ENCODE measurements around the gene CATSPERZ.
A peak's percentile ranks its signal among the peaks of the same experiment; 100 is the strongest.

Gene CATSPERZ

GRCh38 chr11:64317961-64318765 lies 18.0 kb downstream of the CATSPERZ start, which contains the start of gene PRDX5:
Gene PRDX5 (plus strand): TSS chr11:64318121. CDS start chr11:64318216, 95 bp downstream.
- peak within 1 kb of the TSS; percentile 90 for H3K4ac ChIP-seq (ENCODE audit: low read depth, low read length)
- peak within 1 kb of the TSS; percentile 93 for H3K4me2 ChIP-seq (ENCODE audit: low read length)
- no peaks in the 10 kb centered on the region for H3K27me3 ChIP-seq (ENCODE audit: insufficient read depth, low read length)
- WGBS (ENCODE audit: extremely low coverage, insufficient coverage, insufficient read length): no CpG with 5 or more reads among the region's 61 CpGs
- H2BK12ac ChIP-seq (ENCODE audit: low read length): peak within 1 kb of the TSS; percentile 29
- H2AK5ac ChIP-seq (ENCODE audit: low read length): peak within 1 kb of the TSS; percentile 91
- peaks cover 16% of the 10 kb centered on the region for H3K79me1 ChIP-seq (ENCODE audit: low read length)
- H3K36me3 ChIP-seq (ENCODE audit: control insufficient read depth in 1 of 2, insufficient read depth in 2 of 2, low read length in 2 of 2): peaks cover 54 to 59% of the 10 kb centered on the region in 2 experiments
- H3K79me2 ChIP-seq (ENCODE audit: control insufficient read depth, insufficient read depth, low read length, poor library complexity): peaks cover 9% of the 10 kb centered on the region
- H2AFZ ChIP-seq (ENCODE audit: insufficient read depth, low read length, poor library complexity): peak within 1 kb of the TSS; percentile 71
- peak within 1 kb of the TSS; percentile 84 for H2BK120ac ChIP-seq (ENCODE audit: insufficient read depth, low read length, poor library complexity)
- peaks cover 12 to 14% of the 10 kb centered on the region in 2 experiments for H3K4me1 ChIP-seq (ENCODE audit: control insufficient read depth in 1 of 2, insufficient read depth in 2 of 2, low read length in 2 of 2)
- H2BK5ac ChIP-seq (ENCODE audit: low read depth, low read length, poor library complexity): peak within 1 kb of the TSS; percentile 85
- DNase-seq: peak; percentile 99
- H3K27ac ChIP-seq (ENCODE audit: low read depth, low read length): peak within 1 kb of the TSS; percentile 97
- H3K14ac ChIP-seq (ENCODE audit: low read length): peak within 1 kb of the TSS; percentile 94
- peak within 1 kb of the TSS; percentile 95 for H4K8ac ChIP-seq (ENCODE audit: low read depth, low read length)
- H4K12ac ChIP-seq (ENCODE audit: low read depth, low read length): peak within 1 kb of the TSS; percentile 89
- peak within 1 kb of the TSS; percentile 85 for H3K9ac ChIP-seq (ENCODE audit: low read length)
- H4K91ac ChIP-seq (ENCODE audit: low read depth, low read length): peak within 1 kb of the TSS; percentile 97
- H3K9me3 ChIP-seq (ENCODE audit: insufficient read depth, low read depth, low read length): peaks cover 2% of the 10 kb centered on the region
- peak within 1 kb of the TSS; percentile 94 for H3K18ac ChIP-seq (ENCODE audit: low read length)
- no peak within 1 kb of the TSS for H3K23ac ChIP-seq (ENCODE audit: low read length)
- H3K4me3 ChIP-seq (ENCODE audit: low read depth, low read length): peak within 1 kb of the TSS; percentile 86

GRCh38 chr11:64318766-64319761 lies 18.9 kb downstream of the CATSPERZ start:
- no peak overlapping the region for H3K27ac ChIP-seq (ENCODE audit: low read depth, low read length)
- peak overlapping the region; percentile 36 for H2AK5ac ChIP-seq (ENCODE audit: low read length)
- H3K36me3 ChIP-seq (ENCODE audit: control insufficient read depth in 1 of 2, insufficient read depth in 2 of 2, low read length in 2 of 2): peaks cover 53 to 55% of the 10 kb centered on the region in 2 experiments
- peak overlapping the region; percentile 43 for H3K9ac ChIP-seq (ENCODE audit: low read length)
- no CpG with 5 or more reads among the region's 19 CpGs for WGBS (ENCODE audit: extremely low coverage, insufficient coverage, insufficient read length)
- H3K79me2 ChIP-seq (ENCODE audit: control insufficient read depth, insufficient read depth, low read length, poor library complexity): peaks cover 9% of the 10 kb centered on the region
- H3K4me3 ChIP-seq (ENCODE audit: low read depth, low read length): peak overlapping the region; percentile 86
- H3K79me1 ChIP-seq (ENCODE audit: low read length): peaks cover 16% of the 10 kb centered on the region
- H2AFZ ChIP-seq (ENCODE audit: insufficient read depth, low read length, poor library complexity): no peak overlapping the region
- peak overlapping the region; percentile 40 for H3K18ac ChIP-seq (ENCODE audit: low read length)
- H2BK12ac ChIP-seq (ENCODE audit: low read length): no peak overlapping the region
- H3K9me3 ChIP-seq (ENCODE audit: insufficient read depth, low read depth, low read length): no peaks in the 10 kb centered on the region
- no peak overlapping the region for H2BK5ac ChIP-seq (ENCODE audit: low read depth, low read length, poor library complexity)
- peak overlapping the region; percentile 0 for H4K12ac ChIP-seq (ENCODE audit: low read depth, low read length)
- H3K14ac ChIP-seq (ENCODE audit: low read length): peak overlapping the region; percentile 25
- H3K23ac ChIP-seq (ENCODE audit: low read length): no peak overlapping the region
- H3K4ac ChIP-seq (ENCODE audit: low read depth, low read length): peak overlapping the region; percentile 0
- peak overlapping the region; percentile 93 for H3K4me2 ChIP-seq (ENCODE audit: low read length)
- DNase-seq: no peak
- peak overlapping the region; percentile 47 for H4K8ac ChIP-seq (ENCODE audit: low read depth, low read length)
- H4K91ac ChIP-seq (ENCODE audit: low read depth, low read length): peak overlapping the region; percentile 97
- H2BK120ac ChIP-seq (ENCODE audit: insufficient read depth, low read length, poor library complexity): no peak overlapping the region
- no peaks in the 10 kb centered on the region for H3K27me3 ChIP-seq (ENCODE audit: insufficient read depth, low read length)
- H3K4me1 ChIP-seq (ENCODE audit: control insufficient read depth in 1 of 2, insufficient read depth in 2 of 2, low read length in 2 of 2): peaks cover 18 to 21% of the 10 kb centered on the region in 2 experiments

GRCh38 chr11:64320556-64320955 lies 20.4 kb downstream of the CATSPERZ start:
- Histone ChIP-seq H4K12ac (ENCODE audit: low read depth, low read length) (no peak overlapping the region), H2BK12ac (ENCODE audit: low read length) (no peak overlapping the region), H3K4me2 (ENCODE audit: low read length) (no peak overlapping the region), H2BK120ac (ENCODE audit: insufficient read depth, low read length, poor library complexity) (no peak overlapping the region), H3K18ac (ENCODE audit: low read length) (no peak overlapping the region), H3K79me2 (ENCODE audit: control insufficient read depth, insufficient read depth, low read length, poor library complexity) (peaks cover 9% of the 10 kb centered on the region), H2AFZ (ENCODE audit: insufficient read depth, low read length, poor library complexity) (no peak overlapping the region), H3K14ac (ENCODE audit: low read length) (no peak overlapping the region), H3K9me3 (ENCODE audit: insufficient read depth, low read depth, low read length) (no peaks in the 10 kb centered on the region), H4K8ac (ENCODE audit: low read depth, low read length) (no peak overlapping the region), H3K36me3 (ENCODE audit: control insufficient read depth in 1 of 2, insufficient read depth in 2 of 2, low read length in 2 of 2) (peaks cover 38 to 40% of the 10 kb centered on the region in 2 experiments), H3K79me1 (ENCODE audit: low read length) (peaks cover 16% of the 10 kb centered on the region), H3K27ac (ENCODE audit: low read depth, low read length) (no peak overlapping the region), H3K4ac (ENCODE audit: low read depth, low read length) (no peak overlapping the region), H4K91ac (ENCODE audit: low read depth, low read length) (no peak overlapping the region), H2BK5ac (ENCODE audit: low read depth, low read length, poor library complexity) (no peak overlapping the region), H3K9ac (ENCODE audit: low read length) (no peak overlapping the region), H3K4me3 (ENCODE audit: low read depth, low read length) (no peak overlapping the region), H3K4me1 (ENCODE audit: control insufficient read depth in 1 of 2, insufficient read depth in 2 of 2, low read length in 2 of 2) (peaks cover 19 to 21% of the 10 kb centered on the region in 2 experiments), H2AK5ac (ENCODE audit: low read length) (no peak overlapping the region), H3K23ac (ENCODE audit: low read length) (no peak overlapping the region), H3K27me3 (ENCODE audit: insufficient read depth, low read length) (no peaks in the 10 kb centered on the region)
- no peak for DNase-seq
- no CpG with 5 or more reads among the region's 7 CpGs for WGBS (ENCODE audit: extremely low coverage, insufficient coverage, insufficient read length)

GRCh38 chr11:64321026-64321425 lies 20.9 kb downstream of the CATSPERZ start:
- DNase-seq: no peak
- no peak overlapping the region for H3K14ac ChIP-seq (ENCODE audit: low read length)
- no CpG with 5 or more reads among the region's 5 CpGs for WGBS (ENCODE audit: extremely low coverage, insufficient coverage, insufficient read length)

More at GRCh38 chr11:64321026-64321425, 20.9 kb downstream of the CATSPERZ start:
- no peak overlapping the region for H4K8ac ChIP-seq (ENCODE audit: low read depth, low read length)
- peaks cover 34 to 36% of the 10 kb centered on the region in 2 experiments for H3K36me3 ChIP-seq (ENCODE audit: control insufficient read depth in 1 of 2, insufficient read depth in 2 of 2, low read length in 2 of 2)
- peaks cover 9% of the 10 kb centered on the region for H3K79me2 ChIP-seq (ENCODE audit: control insufficient read depth, insufficient read depth, low read length, poor library complexity)
- H2BK120ac ChIP-seq (ENCODE audit: insufficient read depth, low read length, poor library complexity): no peak overlapping the region
- peaks cover 16% of the 10 kb centered on the region for H3K79me1 ChIP-seq (ENCODE audit: low read length)
- no peak overlapping the region for H4K91ac ChIP-seq (ENCODE audit: low read depth, low read length)
- no peak overlapping the region for H2BK12ac ChIP-seq (ENCODE audit: low read length)
- H3K27ac ChIP-seq (ENCODE audit: low read depth, low read length): no peak overlapping the region
- no peaks in the 10 kb centered on the region for H3K9me3 ChIP-seq (ENCODE audit: insufficient read depth, low read depth, low read length)
- H3K4ac ChIP-seq (ENCODE audit: low read depth, low read length): no peak overlapping the region
- H3K23ac ChIP-seq (ENCODE audit: low read length): no peak overlapping the region
- H3K4me3 ChIP-seq (ENCODE audit: low read depth, low read length): no peak overlapping the region
- no peak overlapping the region for H3K9ac ChIP-seq (ENCODE audit: low read length)
- H3K18ac ChIP-seq (ENCODE audit: low read length): no peak overlapping the region
- no peak overlapping the region for H2AFZ ChIP-seq (ENCODE audit: insufficient read depth, low read length, poor library complexity)
- no peak overlapping the region for H2BK5ac ChIP-seq (ENCODE audit: low read depth, low read length, poor library complexity)
- no peaks in the 10 kb centered on the region for H3K27me3 ChIP-seq (ENCODE audit: insufficient read depth, low read length)
- H2AK5ac ChIP-seq (ENCODE audit: low read length): no peak overlapping the region
- no peak overlapping the region for H3K4me2 ChIP-seq (ENCODE audit: low read length)
- peaks cover 18 to 21% of the 10 kb centered on the region in 2 experiments for H3K4me1 ChIP-seq (ENCODE audit: control insufficient read depth in 1 of 2, insufficient read depth in 2 of 2, low read length in 2 of 2)
- no peak overlapping the region for H4K12ac ChIP-seq (ENCODE audit: low read depth, low read length)

All from trophoblast cell (in vitro differentiated cells and primary cell).